GM18511 (cell line): Measurements from ENCODE around the gene SLC2A9.
"Not testable (repeated sequence)": the region's sequence is repeated elsewhere in the genome, so short reads cannot be mapped to it uniquely, and the experiment has no call there.

ENCODE experiments used
- ATAC-seq: cut with Tn5 transposase; IDR thresholded peaks from one replicate; pipeline ENCODE4 v1.9.1; 2021; ENCODE audit warnings: mild to moderate bottlenecking, moderate library complexity; ENCODE audit not compliant: unreplicated experiment

The SLC2A9 gene

DNA sequence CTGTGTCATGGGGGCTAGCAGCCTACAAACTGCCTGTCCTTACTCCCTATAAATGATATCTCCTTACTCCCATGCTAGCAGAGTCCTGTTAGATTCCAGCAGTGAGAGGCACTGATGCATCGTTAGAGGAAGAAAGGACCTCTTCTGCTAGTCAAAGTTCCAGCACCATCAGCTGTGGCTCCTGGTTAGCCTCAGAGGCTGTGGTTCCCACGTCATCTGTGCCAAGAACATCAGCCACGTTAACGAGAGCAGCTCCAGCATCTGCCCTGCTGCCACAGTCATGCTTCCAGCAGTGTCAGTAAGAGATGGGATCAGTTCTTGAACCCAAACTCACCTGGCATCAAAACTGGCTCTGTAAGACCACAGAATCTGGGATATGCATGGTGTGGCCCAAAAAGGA, 88.5 kb downstream of the SLC2A9 start:
- ATAC-seq = no peak

DNA sequence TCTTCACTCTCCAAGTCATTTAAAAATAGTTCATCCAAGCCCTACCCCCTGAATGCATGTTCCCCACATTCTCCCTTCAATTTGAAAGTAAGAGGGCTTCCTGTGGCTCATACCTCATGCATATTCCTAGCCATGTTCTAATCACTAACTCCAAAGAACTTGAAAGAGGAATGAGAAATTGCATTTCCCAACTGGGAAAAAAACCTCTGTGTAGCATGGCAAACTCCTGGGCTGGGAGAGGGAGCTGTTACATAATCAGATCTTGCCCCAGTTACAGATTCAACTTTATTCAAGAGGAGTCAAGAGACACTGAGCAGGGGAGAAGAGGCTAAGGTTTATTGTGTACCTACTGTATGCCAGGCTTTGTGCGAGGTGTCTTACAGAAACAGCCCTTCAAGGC, 90.2 kb downstream of the SLC2A9 start:
- no peak for ATAC-seq

DNA sequence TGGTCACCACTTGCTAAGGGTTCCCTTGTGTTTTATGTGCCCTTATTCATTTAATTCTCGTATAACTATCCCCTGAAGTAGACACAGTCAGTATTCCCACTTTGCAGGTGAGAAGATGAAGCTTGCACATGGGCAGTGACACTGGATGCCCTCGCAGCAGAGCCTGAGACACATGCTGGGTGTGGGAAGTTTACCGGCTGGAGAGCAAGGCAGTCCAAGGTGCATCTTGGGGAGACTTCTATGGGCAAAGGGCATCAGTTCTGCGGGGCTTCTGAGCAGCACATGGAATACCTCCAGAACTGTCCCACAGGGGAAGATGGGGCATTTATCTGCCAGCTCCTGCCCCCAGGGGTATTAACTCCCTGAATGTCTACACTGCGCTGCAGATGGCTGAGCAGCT, 92.2 kb downstream of the SLC2A9 start:
- no peak for ATAC-seq

GRCh38 chr4:9927341-9928007, 93.8 kb downstream of the SLC2A9 start:
- no peak for ATAC-seq

DNA sequence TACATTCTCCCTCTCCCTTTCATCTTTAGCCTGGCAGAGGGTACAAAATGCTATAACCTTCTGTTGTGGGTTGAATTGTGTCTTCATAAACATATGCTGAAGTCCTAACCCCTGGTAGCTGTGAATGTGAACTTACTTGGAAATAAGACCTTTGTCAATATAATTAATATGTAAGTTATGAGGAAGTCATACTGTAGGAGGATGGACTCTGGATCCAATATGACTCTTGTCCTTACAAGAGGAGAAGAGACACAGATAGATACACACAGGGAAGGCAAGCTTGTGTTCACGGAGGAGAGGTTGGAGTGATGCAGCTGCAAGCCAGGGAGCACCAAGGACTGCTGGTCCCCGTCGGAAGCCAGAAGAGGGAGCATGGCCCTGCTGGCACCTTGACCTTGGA, 94.7 kb downstream of the SLC2A9 start:
- no peak for ATAC-seq

- no peak for ATAC-seq
Measured at GRCh38 chr4:9925750-9926439, 95.4 kb downstream of the SLC2A9 start.

GRCh38 chr4:9924750-9925149, 96.5 kb downstream of the SLC2A9 start:
- no peak for ATAC-seq

- ATAC-seq = no peak
Measured at GRCh38 chr4:9923195-9923812, 98.0 kb downstream of the SLC2A9 start.

DNA sequence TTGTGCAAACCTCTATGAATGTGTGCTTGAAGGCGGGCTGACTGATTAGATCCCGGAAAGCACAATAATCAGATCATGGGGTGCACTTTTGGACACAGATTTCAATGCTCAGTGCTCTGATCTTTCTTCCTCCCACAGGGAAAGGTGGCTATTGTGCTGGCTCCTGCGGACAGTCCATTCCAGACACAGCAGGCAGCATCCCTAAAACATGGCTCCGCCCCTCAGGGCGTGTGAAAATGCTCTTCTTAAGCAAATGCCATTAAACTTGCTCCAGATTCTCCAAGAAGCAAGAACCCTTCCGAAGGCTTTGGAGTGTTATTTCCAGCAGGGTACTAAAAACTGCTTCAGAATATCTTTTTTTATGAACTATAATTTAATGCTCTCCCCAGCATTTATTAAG, 100.0 kb downstream of the SLC2A9 start:
- ATAC-seq = no peak

DNA sequence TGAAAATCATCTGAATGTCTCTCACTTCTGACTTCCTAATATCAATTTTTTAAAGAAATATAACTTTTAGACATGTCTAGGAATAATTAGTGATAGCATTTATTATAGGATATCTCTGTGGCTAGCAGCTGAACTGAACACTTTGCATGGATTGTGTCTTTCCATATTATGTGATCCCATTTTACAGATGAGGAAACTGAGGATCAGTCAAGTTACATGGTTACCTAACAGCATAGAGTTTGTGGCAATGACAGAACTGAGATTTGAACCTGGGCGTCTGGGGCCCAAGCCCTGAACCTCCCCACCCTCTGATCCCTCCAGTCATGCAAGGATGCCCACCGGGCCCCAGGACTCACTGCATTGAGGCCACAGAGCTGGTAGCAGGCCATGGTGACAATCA, 101.3 kb downstream of the SLC2A9 start:
- ATAC-seq = no peak

- ATAC-seq = no peak
Measured at GRCh38 chr4:9919047-9919446, 102.2 kb downstream of the SLC2A9 start.

- ATAC-seq = no peak
Measured at GRCh38 chr4:9918484-9918883, 102.8 kb downstream of the SLC2A9 start.

- no peak for ATAC-seq
Measured at GRCh38 chr4:9916937-9917336, 104.4 kb downstream of the SLC2A9 start.

GRCh38 chr4:9916346-9916745, 105.0 kb downstream of the SLC2A9 start:
- no peak for ATAC-seq

DNA sequence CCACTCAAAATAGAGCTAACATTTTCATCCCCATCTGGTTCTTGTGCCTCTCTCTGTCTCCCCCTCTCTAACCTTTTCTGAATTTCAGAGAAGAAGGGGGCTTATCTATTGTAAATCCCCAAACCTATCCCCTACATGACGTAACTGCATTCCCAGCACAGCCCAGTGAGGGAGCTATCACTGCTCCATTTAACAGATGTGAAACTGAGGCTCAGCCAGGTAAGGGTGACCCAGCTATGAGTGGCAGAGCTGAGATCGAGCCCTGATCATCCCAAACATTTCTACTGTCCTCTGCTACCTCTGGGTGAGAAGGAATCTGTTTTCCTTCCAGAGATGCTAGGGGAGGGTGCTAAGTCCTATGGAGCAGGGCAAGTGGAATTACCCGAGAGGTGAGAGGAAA, 107.5 kb downstream of the SLC2A9 start:
- no peak for ATAC-seq

GRCh38 chr4:9906996-9907395, 114.3 kb downstream of the SLC2A9 start:
- no peak for ATAC-seq

- ATAC-seq = no peak
Measured at GRCh38 chr4:9904976-9905587, 116.2 kb downstream of the SLC2A9 start.

DNA sequence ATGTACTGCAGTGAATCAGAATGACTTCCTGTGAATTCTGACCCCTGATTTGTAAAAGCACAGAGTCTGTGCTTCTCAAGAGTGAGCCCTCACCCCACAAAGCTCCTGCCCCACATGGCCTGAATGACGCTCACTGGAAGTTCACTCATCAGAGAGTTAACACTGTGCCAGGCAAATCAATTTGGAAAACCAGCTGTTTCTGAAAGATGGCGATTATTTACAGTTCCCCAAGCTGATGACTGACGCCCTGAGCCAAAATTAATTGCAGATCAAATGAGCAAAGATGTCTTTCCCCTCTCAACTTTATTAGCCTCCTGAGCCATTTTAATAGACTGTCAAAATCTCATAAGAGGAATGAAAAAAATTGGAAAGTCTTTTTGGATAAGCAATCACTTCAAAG, 118.0 kb downstream of the SLC2A9 start:
- ATAC-seq = no peak

DNA sequence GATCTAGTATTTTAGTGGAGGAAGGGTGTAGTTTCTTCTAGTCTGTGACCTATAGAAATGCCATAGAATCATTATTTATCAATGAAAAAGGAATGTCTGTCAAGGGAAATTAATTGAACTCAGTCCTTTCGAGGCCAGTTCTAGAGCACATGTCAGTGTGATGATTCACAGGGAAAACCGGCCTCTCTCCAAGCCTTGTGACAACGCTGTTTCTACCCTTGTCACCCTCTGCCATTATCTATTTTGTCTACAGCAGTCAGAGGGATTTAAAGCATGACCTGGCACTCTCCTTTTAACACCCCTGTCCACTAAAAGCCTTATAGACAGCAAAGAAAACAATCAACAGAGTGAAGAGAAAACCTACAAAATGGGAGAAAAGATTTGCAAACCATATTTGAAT, 120.0 kb downstream of the SLC2A9 start:
- no peak for ATAC-seq

DNA sequence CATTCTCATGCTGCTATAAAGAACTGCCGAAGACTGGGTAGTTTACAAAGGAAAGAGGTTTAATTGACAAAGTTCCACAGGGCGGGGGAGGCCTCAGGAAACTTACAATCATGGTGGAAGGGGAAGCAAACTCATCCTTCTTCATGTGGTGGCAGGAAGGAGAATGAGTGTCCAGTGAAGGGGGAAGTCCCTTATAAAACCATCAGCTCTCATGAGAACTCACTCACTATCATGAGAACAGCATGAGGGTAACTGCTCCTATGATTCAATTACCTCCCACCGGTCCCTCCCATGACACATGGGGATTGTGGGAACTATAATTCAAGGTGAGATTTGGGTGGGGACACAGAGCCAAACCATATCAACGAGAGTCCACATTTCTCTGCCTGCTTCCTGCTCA, 120.7 kb downstream of the SLC2A9 start:
- ATAC-seq = not testable (repeated sequence)

DNA sequence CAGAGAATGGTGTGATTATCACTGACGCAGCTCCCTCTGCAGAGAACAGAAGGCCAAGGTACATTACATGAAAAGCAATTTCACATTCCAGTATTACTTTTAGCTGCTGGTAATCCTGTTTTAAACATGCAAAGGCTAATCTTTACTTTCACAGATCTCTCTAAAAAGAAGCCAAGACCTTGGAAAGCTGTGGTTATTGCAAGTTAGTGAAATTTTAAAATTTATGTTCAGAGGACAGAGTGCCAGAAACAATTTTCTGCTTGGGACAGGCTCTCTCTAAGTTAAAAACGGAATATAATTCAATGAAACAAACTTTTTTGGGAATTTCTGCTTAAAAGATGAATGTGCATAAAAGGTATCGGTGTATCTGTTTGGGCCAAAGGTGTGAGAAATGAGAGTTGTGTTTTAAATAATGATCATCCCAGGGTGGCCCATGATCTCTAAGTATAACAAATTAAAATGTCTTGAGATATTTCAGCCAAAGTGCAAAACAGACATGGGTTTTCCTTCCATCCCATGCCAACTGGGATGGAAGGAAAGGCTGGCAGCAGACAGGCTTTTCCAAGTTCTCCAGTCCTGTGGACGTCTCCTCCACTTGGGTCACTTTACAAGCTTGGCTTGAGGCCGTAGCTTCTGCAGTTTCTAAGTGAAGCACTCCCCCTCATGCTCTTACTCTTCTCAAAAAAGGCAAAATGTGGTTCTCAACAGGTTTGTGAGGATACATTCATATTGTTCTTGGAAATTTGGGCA, 121.8 kb downstream of the SLC2A9 start:
- ATAC-seq = no peak
